DMS 273 treated with DMSO at 0.1 percent for 48 hours (cell line): Measurements from ENCODE around the gene SLC44A1.

ENCODE experiments used
- DNase-seq: peaks from one replicate; lab custom pipeline; 2025; lab: John Stamatoyannopoulos, UW

SLC44A1 gene

DNA sequence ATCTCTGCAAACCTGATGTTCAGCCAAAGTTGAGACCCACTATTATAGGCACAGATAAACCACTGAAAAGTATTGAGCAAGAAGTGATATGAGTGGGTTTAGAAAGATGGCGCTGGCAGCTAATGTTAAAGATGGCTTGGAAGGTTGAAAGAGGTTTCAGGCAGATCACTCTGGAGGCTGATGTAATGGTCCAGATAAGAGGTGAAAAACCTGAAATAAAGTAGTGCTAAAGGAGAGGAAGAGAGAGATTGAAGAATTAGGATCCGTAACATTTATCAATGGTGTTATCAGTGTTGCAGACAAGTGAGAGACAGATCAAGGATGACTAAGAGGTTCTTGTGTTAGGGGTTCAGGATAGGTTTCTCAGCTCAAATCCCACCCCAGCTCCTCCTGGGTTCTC, 58.3 kb downstream of the SLC44A1 start:
- no peak for DNase-seq

GRCh38 chr9:105305856-105306255, 61.4 kb downstream of the SLC44A1 start:
- no peak for DNase-seq

GRCh38 chr9:105306351-105307140, 62.1 kb downstream of the SLC44A1 start:
- no peak for DNase-seq

DNA sequence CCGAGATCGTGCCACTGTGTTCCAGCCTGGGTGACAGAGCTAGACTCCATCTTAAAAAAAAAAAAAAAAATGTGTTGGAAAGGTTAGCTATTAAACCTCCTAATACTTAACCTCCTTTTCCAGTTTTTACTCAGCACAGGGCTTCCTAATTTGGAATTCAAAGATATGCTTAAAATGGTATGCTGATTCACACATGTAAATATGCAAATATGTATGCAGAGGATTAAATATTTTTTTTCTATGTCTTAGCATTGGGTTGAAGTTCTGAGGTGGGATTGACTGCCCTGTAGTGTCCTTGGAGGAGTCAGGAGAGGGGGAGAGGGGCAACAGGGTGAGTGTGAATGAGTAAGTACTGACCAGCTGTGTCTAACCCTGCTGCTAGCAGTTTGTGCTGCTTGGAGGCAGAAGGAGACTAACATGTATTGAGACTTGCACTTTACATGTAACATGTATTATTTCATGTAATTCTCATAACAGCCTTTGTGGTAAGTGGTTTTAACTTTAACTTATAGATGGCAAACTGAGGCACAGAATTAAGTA, 63.2 kb downstream of the SLC44A1 start:
- no peak for DNase-seq

- DNase-seq = no peak
Observed at GRCh38 chr9:105308461-105309341, 64.2 kb downstream of the SLC44A1 start.

DNA sequence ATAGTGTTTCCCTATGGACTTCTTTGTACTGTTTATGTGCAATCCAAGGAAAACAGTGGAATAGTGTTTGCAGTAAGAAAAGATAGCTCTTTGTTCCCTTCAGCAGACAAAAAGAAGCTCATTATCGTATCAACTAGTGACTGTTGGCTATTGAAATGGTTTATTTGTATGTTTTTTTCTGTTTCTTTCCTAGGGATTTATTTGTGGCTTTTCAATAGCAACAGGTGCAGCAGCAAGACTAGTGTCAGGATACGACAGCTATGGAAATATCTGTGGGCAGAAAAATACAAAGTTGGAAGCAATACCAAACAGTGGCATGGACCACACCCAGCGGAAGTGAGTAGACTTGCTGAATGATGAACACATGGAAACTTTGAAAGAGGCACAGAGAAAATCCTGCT, 65.1 kb downstream of the SLC44A1 start:
- no peak for DNase-seq

GRCh38 chr9:105311306-105311705, 66.9 kb downstream of the SLC44A1 start:
- DNase-seq = no peak

- DNase-seq = no peak
Observed at GRCh38 chr9:105313238-105313637, 68.8 kb downstream of the SLC44A1 start.

DNA sequence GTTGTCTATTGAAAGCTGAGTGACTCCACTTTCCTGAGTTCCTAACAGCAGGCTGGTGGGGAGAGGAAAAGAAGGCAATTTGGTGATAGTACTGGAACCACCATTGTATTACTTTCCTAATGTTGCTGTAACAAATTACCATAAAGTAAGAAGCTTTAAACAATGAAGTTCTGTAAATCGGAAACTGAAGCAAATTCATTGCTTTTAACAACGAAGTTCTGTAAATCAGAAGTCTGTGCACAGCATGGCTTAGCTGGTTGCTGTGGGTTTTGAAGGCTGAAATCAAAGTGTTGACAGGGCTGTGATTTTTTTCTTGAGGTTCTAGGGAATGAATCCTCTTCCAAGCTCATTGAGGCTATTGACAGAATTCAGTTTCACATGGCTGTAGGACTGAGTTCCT, 72.3 kb downstream of the SLC44A1 start:
- no peak for DNase-seq

- DNase-seq = no peak
Observed at GRCh38 chr9:105318729-105319191, 74.3 kb downstream of the SLC44A1 start.

DNA sequence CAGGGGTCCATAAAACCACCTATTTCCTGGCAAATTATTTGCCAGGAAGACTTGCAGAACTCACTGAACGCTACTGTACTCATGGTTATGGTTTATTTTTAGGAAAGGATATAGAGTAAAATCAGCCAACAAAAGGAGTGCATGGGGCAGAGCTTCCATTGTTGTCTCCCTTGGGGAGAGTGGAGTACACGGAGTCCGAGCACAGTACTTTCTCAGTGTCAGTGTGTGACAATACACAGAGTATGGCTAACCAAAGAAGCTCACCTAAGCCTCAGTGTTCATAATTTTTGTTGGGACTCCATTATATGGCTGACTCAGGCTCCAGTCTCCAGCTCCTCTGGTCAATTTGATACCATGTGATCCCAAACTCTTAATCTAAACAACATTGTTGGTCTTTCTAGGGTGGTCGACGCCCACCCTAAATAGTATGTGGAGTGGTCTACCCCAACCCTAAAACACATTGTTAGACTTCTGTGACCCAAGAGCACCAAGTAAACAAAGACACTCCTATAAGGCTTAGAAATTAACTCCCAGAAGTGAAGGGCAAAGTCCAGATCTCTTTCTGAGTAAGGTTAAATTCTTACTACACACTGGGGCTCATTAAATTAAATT, 74.9 kb downstream of the SLC44A1 start:
- DNase-seq = no peak

DNA sequence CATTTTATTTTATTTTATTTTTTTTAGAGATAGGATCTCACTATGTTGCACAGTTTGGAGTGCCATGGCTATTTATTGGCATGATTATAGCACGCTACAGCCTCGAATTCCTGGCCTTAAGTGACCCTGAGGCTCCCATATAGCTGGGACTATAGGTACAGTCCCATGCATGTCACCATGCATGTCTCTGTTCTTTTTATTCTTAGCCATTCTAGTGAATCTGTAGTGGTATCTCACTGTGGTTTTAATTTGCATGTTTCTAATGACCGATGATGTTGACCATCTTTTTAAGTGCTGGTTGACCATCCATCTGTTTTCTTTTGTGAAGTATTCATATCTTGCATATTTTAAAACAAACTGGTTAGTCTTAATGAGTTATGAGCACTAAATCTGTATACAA, 76.1 kb downstream of the SLC44A1 start:
- DNase-seq = no peak

GRCh38 chr9:105328296-105328695, 83.8 kb downstream of the SLC44A1 start:
- no peak for DNase-seq

- DNase-seq = no peak
Observed at GRCh38 chr9:105328872-105329718, 84.6 kb downstream of the SLC44A1 start.

DNA sequence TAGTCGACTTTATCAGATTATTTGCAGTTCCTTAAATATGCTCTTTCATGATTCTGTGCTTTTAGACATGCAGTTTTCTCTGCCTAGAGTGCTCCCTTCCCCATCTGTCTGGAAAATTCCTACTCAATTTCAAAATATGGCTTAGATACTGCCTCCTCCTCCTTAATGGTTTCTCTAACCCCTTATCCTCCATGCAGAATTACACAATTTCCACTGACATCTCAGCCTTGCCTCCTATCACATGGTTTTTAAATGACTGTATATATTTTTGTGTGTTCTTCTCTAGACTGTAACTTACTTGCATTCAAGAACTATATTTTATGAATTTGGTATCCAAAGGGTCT, 85.2 kb downstream of the SLC44A1 start:
- DNase-seq = no peak

DNA sequence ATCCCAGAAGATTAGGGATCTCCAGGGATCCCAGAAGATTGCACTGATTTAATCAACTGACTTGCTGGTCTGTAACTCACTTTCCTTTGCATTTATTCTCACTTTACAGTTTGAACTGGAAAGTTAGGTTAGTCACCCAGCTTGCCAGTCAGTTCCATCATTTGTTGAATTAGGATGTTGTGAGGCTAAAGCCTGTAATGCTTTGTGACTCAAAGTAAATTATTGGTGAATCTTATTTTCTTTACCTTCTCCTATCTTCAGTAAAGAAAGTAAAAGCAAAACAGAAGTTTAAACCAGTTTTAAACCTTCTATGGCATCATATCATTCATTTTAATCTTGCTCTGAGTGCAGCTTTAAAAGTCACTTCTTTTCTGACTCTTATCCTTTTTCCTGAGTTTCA, 85.8 kb downstream of the SLC44A1 start:
- DNase-seq = no peak

DNA sequence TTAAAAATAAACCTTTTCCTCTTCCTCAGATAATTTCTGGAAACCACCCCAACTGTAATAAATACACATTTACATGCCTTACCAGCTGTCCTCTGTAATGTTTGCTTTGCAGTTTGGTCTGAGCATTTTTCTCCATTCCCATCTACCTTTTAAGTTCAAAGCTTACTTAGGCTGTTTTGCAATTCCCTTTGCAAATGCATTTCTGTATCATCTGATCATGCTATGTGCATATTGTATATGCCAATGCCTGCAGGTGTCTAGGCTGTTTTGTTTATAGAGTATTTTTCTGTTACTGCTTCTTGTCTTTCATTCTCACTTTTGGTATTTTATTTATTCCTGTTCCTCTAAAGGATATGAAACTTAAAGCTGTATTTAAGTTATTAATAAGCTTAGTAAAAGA, 86.3 kb downstream of the SLC44A1 start:
- no peak for DNase-seq

- DNase-seq = no peak
Observed at GRCh38 chr9:105331160-105331559, 86.7 kb downstream of the SLC44A1 start.

- no peak for DNase-seq
Observed at GRCh38 chr9:105331755-105332154, 87.3 kb downstream of the SLC44A1 start.

DNA sequence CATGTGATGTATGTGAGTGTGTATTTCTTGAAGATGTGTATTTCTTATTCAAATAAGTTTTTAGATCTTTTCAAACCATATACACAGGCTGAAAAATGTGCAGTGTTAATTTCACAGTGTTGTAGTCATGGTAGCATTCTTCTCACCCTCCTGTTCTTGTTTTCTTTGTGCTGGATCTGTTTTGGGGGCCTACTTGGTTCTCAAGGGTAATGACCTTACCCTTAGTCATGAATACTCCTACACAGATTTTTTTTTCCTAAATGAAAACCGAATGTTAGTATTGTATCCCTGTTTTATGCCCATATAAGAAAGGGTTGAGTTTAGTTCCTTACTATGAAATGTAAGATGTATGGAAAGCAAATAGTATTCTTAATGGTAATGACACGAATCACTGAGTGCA, 88.0 kb downstream of the SLC44A1 start:
- no peak for DNase-seq

DNA sequence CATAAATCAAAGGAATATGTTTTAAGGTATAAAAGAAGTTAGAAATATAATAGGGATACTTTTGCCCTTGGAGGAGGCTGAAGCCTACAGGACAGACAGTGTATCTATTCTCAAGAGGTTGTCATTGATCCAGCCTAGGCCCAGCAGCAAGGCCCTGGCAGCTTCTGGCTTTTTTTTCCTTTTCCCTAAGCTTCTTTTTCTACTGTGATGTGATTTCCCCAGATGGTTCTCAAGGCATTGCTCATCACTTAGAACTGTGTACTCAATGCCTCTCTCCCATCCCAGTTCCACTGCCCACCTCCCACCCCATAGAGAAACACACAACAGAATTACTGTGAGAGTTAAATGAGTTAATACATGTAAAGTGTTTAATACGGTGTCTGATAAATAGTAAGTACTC, 88.6 kb downstream of the SLC44A1 start:
- no peak for DNase-seq

DNA sequence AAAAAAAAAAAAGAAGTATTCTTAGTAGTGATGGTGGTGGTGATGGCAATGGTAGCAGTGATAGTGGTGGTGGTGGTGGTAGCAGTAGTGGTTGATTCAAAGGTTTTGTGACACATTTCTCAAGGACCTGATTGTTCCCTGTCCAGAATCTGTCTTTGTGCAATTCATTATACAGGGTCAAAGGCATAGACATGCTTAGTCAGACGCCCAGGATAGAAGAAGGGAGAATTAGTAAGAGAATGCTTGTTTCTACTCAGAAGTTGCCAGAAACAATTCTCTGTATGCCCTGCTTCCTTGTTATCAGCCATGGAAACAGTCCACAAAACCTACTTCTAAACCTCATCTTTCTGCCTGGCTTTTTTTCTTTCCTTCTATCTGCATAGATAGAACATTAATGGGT, 89.4 kb downstream of the SLC44A1 start:
- DNase-seq = no peak
